MM.1S (cell line): ENCODE measurements around the gene FAM186B.

Experiments
- EZH2 ChIP-seq: fragments of 300-600 bp; sonication (generic); optimal IDR thresholded peaks from 2 replicates; pipeline ENCODE3; 2017; ENCODE audit warnings: low read depth, mild to moderate bottlenecking, antibody characterized with exemption, low read length, mixed read lengths
- EZH2phosphoT487 ChIP-seq: fragments of 300-600 bp; sonication (generic); IDR thresholded peaks from 2 replicates; pipeline ENCODE4 v1.6.1; 2018; ENCODE audit warnings: antibody characterized with exemption, low read length
- TF ChIP-seq, protein P1 (sequence below): fragments of 300-600 bp; sonication (generic); IDR thresholded peaks from 2 replicates; pipeline ENCODE4 v1.5.1; 2016; ENCODE audit warnings: antibody characterized with exemption, low read length, mixed read lengths

DNA sequence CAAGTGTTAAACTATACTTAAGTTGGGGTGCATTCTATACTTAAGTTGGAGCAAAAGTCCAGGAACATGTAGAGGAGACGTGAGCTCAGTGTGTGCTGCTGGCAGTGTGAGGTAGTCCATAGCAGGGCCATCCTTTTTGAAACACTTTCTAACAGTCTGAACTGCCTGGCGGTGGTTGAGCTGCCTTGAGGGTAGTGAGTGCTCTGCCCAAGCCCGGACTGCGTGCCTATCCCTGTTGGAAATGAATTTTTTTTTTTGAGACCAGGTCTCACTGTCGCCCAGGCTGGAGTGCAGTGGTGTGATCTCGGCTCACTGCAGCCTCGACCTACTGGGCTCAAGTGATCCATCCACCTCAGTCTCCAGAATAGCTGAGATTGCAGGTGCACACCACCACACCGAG lies 52.5 kb downstream of the FAM186B start:
- TF ChIP-seq, protein P1, sequence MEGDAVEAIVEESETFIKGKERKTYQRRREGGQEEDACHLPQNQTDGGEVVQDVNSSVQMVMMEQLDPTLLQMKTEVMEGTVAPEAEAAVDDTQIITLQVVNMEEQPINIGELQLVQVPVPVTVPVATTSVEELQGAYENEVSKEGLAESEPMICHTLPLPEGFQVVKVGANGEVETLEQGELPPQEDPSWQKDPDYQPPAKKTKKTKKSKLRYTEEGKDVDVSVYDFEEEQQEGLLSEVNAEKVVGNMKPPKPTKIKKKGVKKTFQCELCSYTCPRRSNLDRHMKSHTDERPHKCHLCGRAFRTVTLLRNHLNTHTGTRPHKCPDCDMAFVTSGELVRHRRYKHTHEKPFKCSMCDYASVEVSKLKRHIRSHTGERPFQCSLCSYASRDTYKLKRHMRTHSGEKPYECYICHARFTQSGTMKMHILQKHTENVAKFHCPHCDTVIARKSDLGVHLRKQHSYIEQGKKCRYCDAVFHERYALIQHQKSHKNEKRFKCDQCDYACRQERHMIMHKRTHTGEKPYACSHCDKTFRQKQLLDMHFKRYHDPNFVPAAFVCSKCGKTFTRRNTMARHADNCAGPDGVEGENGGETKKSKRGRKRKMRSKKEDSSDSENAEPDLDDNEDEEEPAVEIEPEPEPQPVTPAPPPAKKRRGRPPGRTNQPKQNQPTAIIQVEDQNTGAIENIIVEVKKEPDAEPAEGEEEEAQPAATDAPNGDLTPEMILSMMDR: no peak
- no peak for TF ChIP-seq EZH2
- no peak for TF ChIP-seq EZH2phosphoT487
